Measurements from ENCODE around the gene LCORL. TPM values are rescaled to one million over a fixed set of nuclear protein-coding genes. Genes with fewer than 3 reads are reported as not detected.

The LCORL gene
- total RNA-seq, 1 donor, result 15.9 TPM

- H3K4me3 ChIP-seq (ENCODE audit: insufficient read depth, low read length), result peak overlapping the region; percentile 96
- peak overlapping the region; percentile 18 for H2AFZ ChIP-seq (ENCODE audit: low read length)
- peaks cover 34% of the 10 kb centered on the region for H4K20me1 ChIP-seq (ENCODE audit: insufficient read depth, low read length)
- DNase-seq (ENCODE audit: insufficient read length, low spot score, missing footprints), result no peak
- peaks cover 96% of the 10 kb centered on the region for H3K79me2 ChIP-seq (ENCODE audit: insufficient read depth, low read length)
- H3K9me3 ChIP-seq (ENCODE audit: low read depth, low read length), result no peaks in the 10 kb centered on the region
- H3K27me3 ChIP-seq (ENCODE audit: insufficient read depth, low read length), result no peaks in the 10 kb centered on the region
- peaks cover 9% of the 10 kb centered on the region for H3K36me3 ChIP-seq (ENCODE audit: insufficient read depth, low read length)
- TF ChIP-seq CTCF (IDR thresholded peaks at IDR 0.05; ENCODE audit: extremely low read depth, low read depth, low read length), result no peak
- peak overlapping the region; percentile 94 for H3K27ac ChIP-seq (ENCODE audit: low read depth, low read length)
- peaks cover 54% of the 10 kb centered on the region for H3K4me1 ChIP-seq (ENCODE audit: insufficient read depth, low read length)
- H3K4me2 ChIP-seq (ENCODE audit: insufficient read depth, low read length), result peak overlapping the region; percentile 96
Observed at GRCh38 chr4:17809667-17810066, 211.9 kb downstream of the LCORL start.

GRCh38 chr4:17807446-17807845 lies 214.1 kb downstream of the LCORL start:
- Histone ChIP-seq H4K20me1 (ENCODE audit: insufficient read depth, low read length) (peaks cover 36% of the 10 kb centered on the region), H3K4me3 (ENCODE audit: insufficient read depth, low read length) (peak overlapping the region; percentile 65), H3K4me2 (ENCODE audit: insufficient read depth, low read length) (peak overlapping the region; percentile 96), H3K27ac (ENCODE audit: low read depth, low read length) (peak overlapping the region; percentile 36), H3K9me3 (ENCODE audit: low read depth, low read length) (no peaks in the 10 kb centered on the region), H3K4me1 (ENCODE audit: insufficient read depth, low read length) (peaks cover 35% of the 10 kb centered on the region), H3K36me3 (ENCODE audit: insufficient read depth, low read length) (peaks cover 28% of the 10 kb centered on the region), H3K79me2 (ENCODE audit: insufficient read depth, low read length) (peaks cover 90% of the 10 kb centered on the region), H2AFZ (ENCODE audit: low read length) (no peak overlapping the region), H3K27me3 (ENCODE audit: insufficient read depth, low read length) (no peaks in the 10 kb centered on the region)
- no peak for DNase-seq (ENCODE audit: insufficient read length, low spot score, missing footprints)
- no peak for TF ChIP-seq CTCF (IDR thresholded peaks at IDR 0.05; ENCODE audit: extremely low read depth, low read depth, low read length)

- Histone ChIP-seq H4K20me1 (ENCODE audit: insufficient read depth, low read length) (peaks cover 36% of the 10 kb centered on the region), H3K27ac (ENCODE audit: low read depth, low read length) (no peak overlapping the region), H3K9me3 (ENCODE audit: low read depth, low read length) (no peaks in the 10 kb centered on the region), H3K79me2 (ENCODE audit: insufficient read depth, low read length) (peaks cover 74% of the 10 kb centered on the region), H2AFZ (ENCODE audit: low read length) (no peak overlapping the region), H3K4me3 (ENCODE audit: insufficient read depth, low read length) (no peak overlapping the region), H3K27me3 (ENCODE audit: insufficient read depth, low read length) (no peaks in the 10 kb centered on the region), H3K4me1 (ENCODE audit: insufficient read depth, low read length) (peaks cover 28% of the 10 kb centered on the region), H3K4me2 (ENCODE audit: insufficient read depth, low read length) (no peak overlapping the region), H3K36me3 (ENCODE audit: insufficient read depth, low read length) (peaks cover 28% of the 10 kb centered on the region)
- no peak for TF ChIP-seq CTCF (IDR thresholded peaks at IDR 0.05; ENCODE audit: extremely low read depth, low read depth, low read length)
- no peak for DNase-seq (ENCODE audit: insufficient read length, low spot score, missing footprints)
Observed at GRCh38 chr4:17805580-17806155, 215.9 kb downstream of the LCORL start.

GRCh38 chr4:17797808-17798207 lies 223.7 kb downstream of the LCORL start:
- H3K79me2 ChIP-seq (ENCODE audit: insufficient read depth, low read length), result peaks cover 2% of the 10 kb centered on the region
- H3K4me3 ChIP-seq (ENCODE audit: insufficient read depth, low read length), result no peak overlapping the region
- no peaks in the 10 kb centered on the region for H3K27me3 ChIP-seq (ENCODE audit: insufficient read depth, low read length)
- H3K4me2 ChIP-seq (ENCODE audit: insufficient read depth, low read length), result no peak overlapping the region
- no peaks in the 10 kb centered on the region for H3K4me1 ChIP-seq (ENCODE audit: insufficient read depth, low read length)
- no peak for TF ChIP-seq CTCF (IDR thresholded peaks at IDR 0.05; ENCODE audit: extremely low read depth, low read depth, low read length)
- H3K9me3 ChIP-seq (ENCODE audit: low read depth, low read length), result no peaks in the 10 kb centered on the region
- no peaks in the 10 kb centered on the region for H4K20me1 ChIP-seq (ENCODE audit: insufficient read depth, low read length)
- H3K36me3 ChIP-seq (ENCODE audit: insufficient read depth, low read length), result peaks cover 3% of the 10 kb centered on the region
- H2AFZ ChIP-seq (ENCODE audit: low read length), result no peak overlapping the region
- no peak for DNase-seq (ENCODE audit: insufficient read length, low spot score, missing footprints)
- no peak overlapping the region for H3K27ac ChIP-seq (ENCODE audit: low read depth, low read length)
